ENCODE data around the gene GRIP2. TPM values are rescaled to one million over a fixed set of nuclear protein-coding genes. Genes with fewer than 3 reads are reported as not detected.

The GRIP2 gene
- polyA plus RNA-seq, 4 donors: 0.97 to 1.2 (median 1.1) TPM

DNA sequence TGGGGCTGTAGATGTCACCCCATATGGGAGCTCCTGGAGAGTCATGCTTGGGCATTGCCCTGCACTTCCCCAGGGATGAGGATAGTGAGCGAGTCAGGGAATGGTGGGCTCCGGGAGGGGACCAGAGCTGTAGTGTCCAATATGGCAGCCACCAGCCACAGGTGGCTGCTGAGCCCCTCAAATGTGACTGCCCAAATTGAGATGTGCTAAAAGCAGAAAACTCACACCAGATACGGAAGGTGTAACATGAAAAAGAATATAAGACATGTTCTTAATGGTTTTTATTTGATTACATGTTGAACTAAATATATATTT, 31.7 kb downstream of the GRIP2 start:
- no peak for DNase-seq (ENCODE audit: low read depth in 4 of 4, low spot score in 3 of 4)

GRCh38 chr3:14507757-14508504, 32.2 kb downstream of the GRIP2 start:
- DNase-seq (ENCODE audit: low read depth in 4 of 4, low spot score in 3 of 4): no peak

- no peak for DNase-seq (ENCODE audit: low read depth in 4 of 4, low spot score in 3 of 4)
Measured at GRCh38 chr3:14507305-14507741, 32.8 kb downstream of the GRIP2 start.

- DNase-seq (ENCODE audit: low read depth in 4 of 4, low spot score in 3 of 4): no peak
Measured at GRCh38 chr3:14506626-14507304, 33.4 kb downstream of the GRIP2 start.

DNA sequence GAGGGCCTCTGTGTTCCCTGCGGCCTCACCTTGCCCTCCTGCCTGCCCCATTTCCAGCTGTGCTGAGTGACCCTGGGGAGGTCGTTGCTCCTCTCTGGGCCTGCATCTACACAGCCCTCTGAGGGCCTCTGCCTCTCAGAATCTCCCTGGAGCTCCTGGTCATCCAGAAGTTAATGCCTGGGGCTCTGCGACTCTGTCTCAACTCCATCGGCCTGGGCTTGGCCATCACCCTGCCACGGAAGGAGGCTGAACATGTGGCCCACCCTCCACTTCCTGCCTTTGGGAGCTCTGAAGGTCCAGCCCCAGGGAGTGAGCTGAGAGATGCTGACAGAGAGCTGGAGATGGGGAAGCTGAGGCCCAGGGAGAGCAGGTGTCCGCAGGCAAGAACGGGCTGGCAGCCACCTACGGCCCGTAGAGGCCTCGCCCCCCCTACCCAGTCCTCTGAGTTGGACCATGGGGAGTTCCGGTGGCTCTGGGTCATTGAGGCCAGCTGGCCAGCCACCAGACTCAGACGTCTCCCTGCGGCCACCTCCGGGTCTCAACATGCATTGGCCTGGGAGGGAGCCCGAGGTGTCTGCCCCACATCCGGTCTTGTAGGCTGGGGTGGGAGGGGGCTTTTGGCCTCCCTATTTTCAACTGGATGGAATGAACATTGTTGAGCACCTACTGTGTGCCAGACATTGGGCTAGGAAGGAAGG, 34.2 kb downstream of the GRIP2 start:
- DNase-seq (ENCODE audit: low read depth in 4 of 4, low spot score in 3 of 4): no peak

DNA sequence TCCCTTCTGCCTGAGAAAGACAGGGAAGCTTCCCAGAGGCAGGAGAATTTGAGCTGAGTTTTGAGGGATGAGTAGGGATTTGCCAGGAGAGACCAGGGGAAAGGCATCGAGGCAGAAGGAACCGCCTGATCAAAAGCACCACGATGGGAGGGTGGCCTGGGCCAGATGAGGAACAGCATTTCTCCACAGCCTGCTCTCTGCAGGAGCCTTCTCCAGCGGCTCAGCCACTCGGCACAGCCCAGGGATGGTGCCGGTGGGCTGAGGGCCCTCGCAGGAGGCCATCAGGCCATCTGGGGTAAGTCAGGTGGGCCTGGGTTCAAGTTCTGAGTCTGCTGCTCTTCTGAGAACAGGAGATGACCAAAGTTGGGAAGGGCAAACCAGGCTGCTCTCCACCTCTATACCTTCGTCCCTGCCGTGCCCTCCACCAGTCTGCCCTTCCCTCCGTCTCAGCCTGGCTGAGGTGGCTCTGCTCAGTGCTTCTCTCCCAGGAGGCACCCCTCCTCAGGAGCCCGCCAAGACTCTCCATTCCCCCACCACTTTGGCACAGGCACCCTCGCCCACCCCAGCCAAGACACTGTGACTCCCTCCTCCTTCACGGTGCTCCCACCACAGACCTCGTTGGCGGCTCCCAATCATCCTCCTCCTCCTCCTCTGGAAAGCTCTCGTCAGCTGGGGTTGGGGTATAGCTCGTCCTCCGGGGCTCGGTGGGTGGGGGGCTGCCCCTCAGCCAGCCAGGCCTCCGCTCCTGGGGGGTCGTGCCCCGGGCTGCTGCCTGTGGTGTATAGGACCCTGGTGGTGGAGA, 34.9 kb downstream of the GRIP2 start:
- DNase-seq (ENCODE audit: low read depth in 4 of 4, low spot score in 3 of 4): no peak

- DNase-seq (ENCODE audit: low read depth in 4 of 4, low spot score in 3 of 4): no peak
Measured at GRCh38 chr3:14503706-14504065, 36.5 kb downstream of the GRIP2 start.

GRCh38 chr3:14503033-14503705, 37.0 kb downstream of the GRIP2 start:
- no peak for DNase-seq (ENCODE audit: low read depth in 4 of 4, low spot score in 3 of 4)

GRCh38 chr3:14502472-14502871, 37.7 kb downstream of the GRIP2 start:
- DNase-seq (ENCODE audit: low read depth in 4 of 4, low spot score in 3 of 4): no peak

GRCh38 chr3:14497321-14497720, 42.8 kb downstream of the GRIP2 start:
- no peak for DNase-seq (ENCODE audit: low read depth in 4 of 4, low spot score in 3 of 4)

DNA sequence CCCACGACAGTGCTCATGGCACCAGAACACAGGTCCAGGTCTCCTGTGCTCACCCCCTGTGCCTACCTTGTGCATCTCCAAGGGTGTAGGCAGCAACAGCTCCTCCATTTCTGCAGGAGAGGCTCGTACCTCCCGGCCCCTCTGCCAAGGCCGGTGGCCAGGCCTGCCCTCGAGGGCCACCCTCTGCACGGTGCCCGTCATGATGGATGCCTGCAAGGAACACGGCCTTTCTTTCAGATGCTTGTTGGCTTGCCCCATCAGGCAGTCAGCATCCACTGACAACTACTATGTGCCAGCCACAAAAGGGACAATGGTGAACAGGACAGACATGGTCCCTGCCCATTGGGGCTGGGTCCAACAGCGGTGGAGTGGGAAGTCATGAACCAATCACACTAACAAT, 43.8 kb downstream of the GRIP2 start:
- no peak for DNase-seq (ENCODE audit: low read depth in 4 of 4, low spot score in 3 of 4)

- DNase-seq (ENCODE audit: low read depth in 4 of 4, low spot score in 3 of 4): no peak
Measured at GRCh38 chr3:14494973-14495300, 45.2 kb downstream of the GRIP2 start.

DNA sequence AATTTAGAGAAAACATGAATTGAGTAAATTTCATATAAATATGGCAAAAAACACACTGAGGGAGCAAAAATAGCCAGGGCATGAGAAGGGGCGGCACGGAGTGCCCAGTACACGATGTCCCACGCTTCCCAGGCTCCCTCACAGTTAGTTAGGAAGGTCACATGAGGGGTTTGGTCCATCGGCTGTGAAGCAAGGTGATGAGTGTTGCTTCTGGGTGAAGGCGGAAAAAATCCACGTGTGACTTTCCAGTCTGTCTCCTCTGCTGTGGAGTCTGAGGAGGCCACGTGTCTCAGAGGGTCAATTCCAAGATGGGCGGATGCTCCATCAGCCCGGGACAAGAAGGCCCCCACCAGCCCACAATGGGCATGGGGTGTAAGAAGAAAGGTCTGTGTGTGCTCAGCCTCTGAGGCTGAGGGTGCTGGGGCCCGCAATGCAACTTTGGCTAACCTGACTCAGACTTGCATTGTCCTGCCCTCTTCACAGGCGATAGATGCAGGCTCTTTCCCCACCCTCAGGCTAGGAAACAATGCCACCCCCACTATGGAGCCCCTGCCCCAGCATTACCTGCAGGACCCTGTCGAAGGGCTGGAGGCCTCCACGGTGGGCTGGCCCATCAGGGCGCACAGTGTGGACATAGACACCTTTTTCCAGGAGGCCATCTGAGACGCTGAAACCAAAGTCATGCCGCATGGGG, 45.7 kb downstream of the GRIP2 start:
- DNase-seq (ENCODE audit: low read depth in 4 of 4, low spot score in 3 of 4): no peak

DNA sequence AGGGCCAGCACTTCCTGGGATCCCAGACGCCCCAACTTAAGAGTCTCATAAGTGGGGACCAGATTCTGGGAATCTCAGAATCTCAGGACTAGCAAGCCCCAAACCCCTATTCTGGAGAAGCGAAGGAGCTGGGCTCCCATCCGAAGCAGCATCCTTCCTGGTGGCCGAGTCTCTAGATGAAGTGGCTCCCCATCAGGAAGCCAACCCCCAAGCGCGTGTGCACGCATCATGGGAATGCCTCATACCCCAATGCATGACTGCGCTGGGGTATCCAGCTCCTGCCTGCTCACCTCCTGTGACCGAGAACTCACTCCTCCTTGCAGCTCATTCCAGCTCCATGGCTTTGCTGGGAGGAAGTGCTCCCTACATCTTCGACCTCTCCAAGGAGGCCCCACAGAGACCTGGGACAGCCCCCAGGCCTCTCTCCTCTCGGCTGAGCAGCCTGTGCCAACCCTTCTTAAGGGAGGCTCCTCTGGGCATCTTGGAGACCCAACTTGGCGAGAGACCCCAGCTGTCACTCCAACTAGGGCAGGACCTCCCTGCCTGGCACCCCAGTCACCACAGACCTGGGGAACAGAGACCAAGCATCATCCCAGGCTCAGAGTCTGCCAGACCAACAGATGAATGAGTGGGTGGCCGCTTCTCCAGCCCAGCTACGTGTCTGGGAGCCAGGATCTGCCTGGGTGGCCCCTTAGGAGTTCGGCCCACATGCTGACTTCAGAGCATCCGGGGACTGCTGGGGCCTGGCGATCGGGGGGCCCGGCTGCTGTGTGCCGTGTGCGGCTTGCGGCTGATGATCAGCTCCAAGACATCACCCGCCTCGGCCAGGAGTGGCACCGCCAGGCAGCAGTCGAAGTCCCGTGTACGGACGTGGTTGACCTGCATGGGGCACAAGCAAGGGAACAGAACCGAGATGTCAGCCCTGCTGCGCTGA, 46.9 kb downstream of the GRIP2 start:
- no peak for DNase-seq (ENCODE audit: low read depth in 4 of 4, low spot score in 3 of 4)

DNA sequence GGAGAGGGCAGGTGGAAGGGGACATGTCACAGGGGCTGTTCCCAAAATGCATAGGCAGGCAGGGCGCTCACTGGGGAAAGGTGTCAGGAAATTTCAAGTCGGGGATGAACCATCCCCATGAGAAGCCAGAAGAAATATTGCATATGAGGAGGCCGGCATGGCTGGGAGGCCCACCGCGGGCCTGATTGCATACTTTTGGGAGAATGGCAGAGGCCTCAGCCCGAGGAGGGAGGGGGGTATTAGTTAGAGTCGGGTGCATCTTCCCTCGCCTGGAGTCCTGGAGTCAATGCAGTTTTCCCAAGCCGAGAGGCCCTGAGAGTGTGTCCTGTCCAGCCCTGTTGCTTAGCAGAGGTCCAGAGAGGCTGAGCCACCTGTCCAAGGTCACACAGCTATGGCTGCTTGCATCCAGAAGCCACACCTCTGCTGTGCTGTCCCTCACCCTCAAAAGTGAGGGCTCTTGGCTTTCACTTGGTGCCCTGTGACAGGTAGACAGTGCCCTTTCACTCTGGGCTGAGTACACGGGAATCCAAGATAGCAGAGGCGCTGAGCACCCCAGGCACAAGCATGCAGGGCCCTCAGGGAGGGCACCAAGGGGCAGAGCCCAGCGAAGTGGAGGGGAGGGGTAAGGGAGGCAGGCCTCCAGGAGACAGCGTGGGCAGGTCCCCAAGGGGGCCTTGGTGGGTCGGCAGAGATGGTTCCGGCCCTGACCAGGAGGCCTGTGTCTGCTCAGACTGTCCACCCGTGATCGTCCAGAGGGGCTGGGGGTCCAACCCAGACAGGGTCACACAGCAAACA, 48.5 kb downstream of the GRIP2 start:
- no peak for DNase-seq (ENCODE audit: low read depth in 4 of 4, low spot score in 3 of 4)

GRCh38 chr3:14490831-14491230, 49.3 kb downstream of the GRIP2 start:
- no peak for DNase-seq (ENCODE audit: low read depth in 4 of 4, low spot score in 3 of 4)

GRCh38 chr3:14490255-14490654, 49.9 kb downstream of the GRIP2 start:
- no peak for DNase-seq (ENCODE audit: low read depth in 4 of 4, low spot score in 3 of 4)

- no peak for DNase-seq (ENCODE audit: low read depth in 4 of 4, low spot score in 3 of 4)
Measured at GRCh38 chr3:14489641-14490040, 50.5 kb downstream of the GRIP2 start.

Measured in right renal pelvis (tissue), 4 donors.